ENCODE results near the gene NUDT16L1.
A peak's percentile ranks its signal among the peaks of the same experiment; 100 is the strongest.

NUDT16L1 gene

DNA sequence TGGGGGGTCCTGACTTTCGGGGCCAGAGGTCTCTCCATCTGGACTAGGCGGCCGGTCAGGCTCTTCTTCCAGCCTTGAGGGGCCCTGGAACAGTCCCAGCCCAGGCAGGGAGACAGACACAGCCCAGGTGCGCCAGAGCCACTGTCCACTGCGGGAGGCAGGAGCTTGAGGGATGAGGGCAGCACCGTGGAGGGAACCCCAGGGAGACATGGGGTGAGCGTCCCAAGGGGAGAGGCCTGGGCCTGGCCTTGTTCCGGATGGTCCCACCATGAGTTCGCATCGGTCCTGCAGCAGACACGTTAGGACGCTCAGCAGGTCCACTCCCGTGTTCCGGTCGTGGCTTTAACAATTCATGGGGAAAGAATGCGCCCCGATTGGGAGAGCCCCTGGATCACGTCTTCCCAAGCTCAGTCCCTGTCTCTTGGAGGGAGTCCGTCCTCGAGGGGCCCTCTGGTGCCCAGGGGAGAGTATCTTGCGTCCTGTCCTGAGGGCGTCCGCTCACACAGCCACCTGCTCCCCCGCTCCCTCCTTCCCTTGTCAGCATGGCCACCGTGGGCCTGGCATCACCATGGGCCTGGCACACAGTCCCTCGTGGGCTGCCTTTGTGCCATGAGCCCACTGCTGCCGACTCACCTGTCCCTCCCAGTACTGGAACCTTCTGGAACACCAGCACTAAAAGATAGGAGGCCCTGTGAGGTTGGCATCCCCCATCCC is 6.7 kb upstream of the NUDT16L1 start:
- Histone ChIP-seq H3K9me3 (replicated peaks; ENCODE audit: low read length) (no peaks in the 10 kb centered on the region), H3K4me3 (ENCODE audit: low read length) (no peak overlapping the region), H3K36me3 (ENCODE audit: insufficient read depth, low read length) (peaks cover 40% of the 10 kb centered on the region)

DNA sequence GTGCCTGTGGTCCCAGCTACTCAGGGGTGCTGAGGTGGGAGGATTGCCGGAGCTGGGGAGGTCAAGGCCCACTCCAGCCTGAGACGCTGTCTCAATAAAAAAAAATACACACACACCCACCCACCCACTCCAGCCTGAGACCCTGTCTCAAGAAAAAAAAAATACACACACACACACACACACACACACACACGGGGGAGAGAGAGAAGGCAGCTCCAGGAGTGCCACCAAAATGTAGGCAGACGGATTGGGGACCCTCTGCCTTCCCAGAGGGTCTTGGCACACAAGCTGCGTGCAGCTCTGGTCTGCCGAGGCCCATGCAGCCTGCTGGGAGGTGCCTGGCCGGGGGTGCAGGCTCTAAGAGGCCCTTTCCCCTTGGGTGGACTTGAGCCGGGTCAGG is 5.9 kb upstream of the NUDT16L1 start:
- peaks cover 4% of the 10 kb centered on the region for H3K4me1 ChIP-seq (ENCODE audit: control insufficient read depth, insufficient read depth, low read length)
- no peaks in the 10 kb centered on the region for H3K9me3 ChIP-seq (replicated peaks; ENCODE audit: low read length)
- H3K9ac ChIP-seq (ENCODE audit: low read depth, low read length) = no peak overlapping the region
- no peak overlapping the region for H3K4me2 ChIP-seq (ENCODE audit: low read length)
- no peaks in the 10 kb centered on the region for H3K27me3 ChIP-seq (ENCODE audit: control insufficient read depth, insufficient read depth, low read length)
- peaks cover 35% of the 10 kb centered on the region for H3K36me3 ChIP-seq (ENCODE audit: insufficient read depth, low read length)
- H3K4me3 ChIP-seq (ENCODE audit: low read length) = no peak overlapping the region

More for the DNA sequence above, 6.7 kb upstream of the NUDT16L1 start:
- Histone ChIP-seq H3K4me1 (ENCODE audit: control insufficient read depth, insufficient read depth, low read length) (no peaks in the 10 kb centered on the region), H3K27me3 (ENCODE audit: control insufficient read depth, insufficient read depth, low read length) (no peaks in the 10 kb centered on the region), H3K9ac (ENCODE audit: low read depth, low read length) (no peak overlapping the region), H3K4me2 (ENCODE audit: low read length) (no peak overlapping the region)

DNA sequence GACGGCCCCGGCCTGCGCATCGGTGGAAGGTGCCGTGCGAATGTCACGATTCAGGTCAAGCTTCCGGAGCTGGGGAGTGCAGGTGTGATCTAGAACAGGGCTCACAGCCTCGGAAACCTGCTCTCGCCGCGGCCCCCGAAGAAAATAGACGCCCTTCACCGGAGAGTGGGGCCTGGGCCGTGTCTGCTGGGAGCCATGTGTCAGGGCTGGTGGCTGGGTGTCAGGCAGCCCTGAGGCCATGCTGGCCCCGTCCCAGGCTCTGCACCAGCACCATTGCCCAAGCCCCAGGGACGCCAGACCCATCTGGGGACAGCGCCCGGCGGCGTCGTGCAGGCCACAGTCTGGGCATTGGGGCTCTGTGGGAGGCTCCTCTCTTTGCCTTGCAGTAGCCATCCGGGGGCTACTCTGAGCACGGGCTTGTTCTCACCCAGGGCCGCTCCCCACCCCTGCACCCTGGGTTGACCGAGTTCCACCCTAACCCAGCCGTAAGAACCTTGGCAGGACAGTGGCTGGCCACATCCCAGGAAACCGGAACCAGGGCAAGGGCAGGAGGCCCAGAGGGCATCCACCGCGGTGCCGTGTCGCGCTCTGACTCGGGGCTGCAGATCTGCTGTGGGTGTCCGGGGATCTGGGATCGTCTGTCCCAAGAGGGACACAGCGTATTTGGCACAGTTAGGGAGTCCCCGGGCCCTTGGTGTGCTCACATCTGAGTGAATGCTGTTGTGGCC is 5.3 kb upstream of the NUDT16L1 start:
- H3K4me2 ChIP-seq (ENCODE audit: low read length) = no peak overlapping the region
- peaks cover 10% of the 10 kb centered on the region for H3K4me1 ChIP-seq (ENCODE audit: control insufficient read depth, insufficient read depth, low read length)
- H3K36me3 ChIP-seq (ENCODE audit: insufficient read depth, low read length) = peaks cover 34% of the 10 kb centered on the region
- no peaks in the 10 kb centered on the region for H3K27me3 ChIP-seq (ENCODE audit: control insufficient read depth, insufficient read depth, low read length)
- H3K9me3 ChIP-seq (replicated peaks; ENCODE audit: low read length) = no peaks in the 10 kb centered on the region
- H3K4me3 ChIP-seq (ENCODE audit: low read length) = no peak overlapping the region
- no peak overlapping the region for H3K9ac ChIP-seq (ENCODE audit: low read depth, low read length)

DNA sequence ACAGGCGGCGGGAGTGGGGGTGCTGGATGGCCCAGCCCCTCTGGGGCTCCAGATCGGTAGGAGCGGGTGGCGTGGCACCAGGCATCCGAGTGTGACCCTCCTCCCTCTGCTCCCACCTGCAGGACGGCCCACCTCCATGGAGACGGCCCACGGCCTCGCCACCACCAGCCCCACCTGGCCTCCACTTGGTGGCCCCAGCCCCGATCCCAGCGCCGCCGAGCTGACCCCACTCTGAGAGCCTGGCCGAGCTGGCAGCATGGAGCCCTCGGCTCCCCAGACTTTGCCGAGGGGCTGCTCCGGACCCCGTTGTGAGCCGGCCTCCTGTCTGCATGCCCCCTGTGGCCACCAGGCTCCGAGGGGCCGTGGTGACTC is 4.7 kb upstream of the NUDT16L1 start:
- H3K36me3 ChIP-seq (ENCODE audit: insufficient read depth, low read length) = peaks cover 28% of the 10 kb centered on the region
- no peak overlapping the region for H3K9ac ChIP-seq (ENCODE audit: low read depth, low read length)
- no peak overlapping the region for H3K4me3 ChIP-seq (ENCODE audit: low read length)
- H3K4me2 ChIP-seq (ENCODE audit: low read length) = no peak overlapping the region
- H3K9me3 ChIP-seq (replicated peaks; ENCODE audit: low read length) = no peaks in the 10 kb centered on the region
- H3K4me1 ChIP-seq (ENCODE audit: control insufficient read depth, insufficient read depth, low read length) = peaks cover 11% of the 10 kb centered on the region
- no peaks in the 10 kb centered on the region for H3K27me3 ChIP-seq (ENCODE audit: control insufficient read depth, insufficient read depth, low read length)

DNA sequence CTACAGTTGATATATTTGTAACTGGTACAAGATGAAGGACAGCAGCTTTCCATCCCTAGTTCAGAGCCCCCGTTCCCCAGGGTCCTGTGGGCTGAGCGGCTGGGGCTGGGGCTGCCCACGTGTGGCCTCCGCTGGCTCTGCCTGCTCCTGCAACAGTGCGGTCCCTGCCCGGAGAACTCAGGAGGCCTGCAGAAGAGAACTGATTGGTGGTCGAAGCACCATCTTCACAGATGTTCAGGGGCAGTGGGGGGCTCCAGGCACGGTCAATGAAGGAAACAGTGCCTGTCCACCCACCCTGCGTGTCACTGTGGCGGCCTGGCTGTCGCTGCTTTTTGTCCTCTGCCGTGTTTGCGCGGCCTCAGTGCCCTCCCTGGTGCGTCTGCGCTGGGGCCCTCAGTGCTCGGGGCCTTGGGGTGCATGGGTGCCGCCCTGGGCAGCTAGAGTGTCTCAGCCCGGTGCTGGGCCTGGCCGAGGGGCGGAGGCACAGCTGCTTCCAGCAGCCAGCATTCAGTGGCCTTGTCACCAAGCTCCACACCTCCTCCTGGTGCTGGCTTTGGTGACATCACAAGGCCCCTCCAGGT is 4.2 kb upstream of the NUDT16L1 start:
- H3K4me1 ChIP-seq (ENCODE audit: control insufficient read depth, insufficient read depth, low read length) = peaks cover 11% of the 10 kb centered on the region
- H3K9me3 ChIP-seq (replicated peaks; ENCODE audit: low read length) = no peaks in the 10 kb centered on the region
- H3K4me3 ChIP-seq (ENCODE audit: low read length) = no peak overlapping the region
- peaks cover 25% of the 10 kb centered on the region for H3K36me3 ChIP-seq (ENCODE audit: insufficient read depth, low read length)
- H3K27me3 ChIP-seq (ENCODE audit: control insufficient read depth, insufficient read depth, low read length) = no peaks in the 10 kb centered on the region
- H3K4me2 ChIP-seq (ENCODE audit: low read length) = no peak overlapping the region
- H3K9ac ChIP-seq (ENCODE audit: low read depth, low read length) = no peak overlapping the region

DNA sequence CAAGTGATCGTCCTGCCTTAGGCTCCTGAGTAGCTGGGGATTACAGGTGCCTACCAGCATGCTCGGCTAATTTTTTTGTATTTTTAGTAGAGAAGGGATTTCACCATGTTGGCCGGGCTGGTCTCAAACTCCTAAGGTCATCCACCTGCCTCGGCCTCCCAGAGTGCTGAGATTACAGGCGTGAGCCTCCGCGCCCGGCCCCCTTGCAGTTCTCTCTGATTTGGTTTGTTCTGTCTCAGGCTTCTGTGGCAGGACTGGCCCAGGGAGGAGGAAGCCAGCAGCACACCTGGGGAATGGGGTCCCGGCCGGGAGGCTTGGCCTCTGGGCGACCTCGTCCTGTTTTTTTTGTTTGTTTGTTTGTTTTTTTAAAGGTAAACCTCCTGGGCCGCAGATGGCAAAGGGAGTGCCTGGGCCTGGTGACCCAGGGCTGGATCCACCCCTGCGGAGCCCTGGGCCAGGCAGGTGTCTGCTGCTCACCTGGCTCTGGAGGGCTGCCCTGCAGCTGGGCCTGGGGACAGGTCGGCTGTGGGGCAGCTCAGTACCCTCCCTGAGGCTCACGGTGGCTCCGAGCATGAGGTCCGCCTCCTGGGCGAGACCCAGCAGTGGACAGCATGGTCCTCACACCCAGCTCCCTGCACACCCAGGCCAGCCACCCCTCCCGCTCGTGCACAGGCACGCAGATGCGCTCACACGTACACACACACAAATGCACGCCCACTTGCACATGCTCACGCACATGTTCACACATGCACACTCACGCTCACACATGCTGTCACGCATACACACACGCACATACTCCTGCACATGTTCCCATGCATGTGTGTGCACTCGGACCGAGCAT is 3.3 kb upstream of the NUDT16L1 start:
- Histone ChIP-seq H3K4me1 (ENCODE audit: control insufficient read depth, insufficient read depth, low read length) (peaks cover 17% of the 10 kb centered on the region), H3K9me3 (replicated peaks; ENCODE audit: low read length) (no peaks in the 10 kb centered on the region), H3K27me3 (ENCODE audit: control insufficient read depth, insufficient read depth, low read length) (no peaks in the 10 kb centered on the region), H3K4me3 (ENCODE audit: low read length) (no peak overlapping the region), H3K36me3 (ENCODE audit: insufficient read depth, low read length) (peaks cover 19% of the 10 kb centered on the region), H3K9ac (ENCODE audit: low read depth, low read length) (no peak overlapping the region), H3K4me2 (ENCODE audit: low read length) (no peak overlapping the region)

DNA sequence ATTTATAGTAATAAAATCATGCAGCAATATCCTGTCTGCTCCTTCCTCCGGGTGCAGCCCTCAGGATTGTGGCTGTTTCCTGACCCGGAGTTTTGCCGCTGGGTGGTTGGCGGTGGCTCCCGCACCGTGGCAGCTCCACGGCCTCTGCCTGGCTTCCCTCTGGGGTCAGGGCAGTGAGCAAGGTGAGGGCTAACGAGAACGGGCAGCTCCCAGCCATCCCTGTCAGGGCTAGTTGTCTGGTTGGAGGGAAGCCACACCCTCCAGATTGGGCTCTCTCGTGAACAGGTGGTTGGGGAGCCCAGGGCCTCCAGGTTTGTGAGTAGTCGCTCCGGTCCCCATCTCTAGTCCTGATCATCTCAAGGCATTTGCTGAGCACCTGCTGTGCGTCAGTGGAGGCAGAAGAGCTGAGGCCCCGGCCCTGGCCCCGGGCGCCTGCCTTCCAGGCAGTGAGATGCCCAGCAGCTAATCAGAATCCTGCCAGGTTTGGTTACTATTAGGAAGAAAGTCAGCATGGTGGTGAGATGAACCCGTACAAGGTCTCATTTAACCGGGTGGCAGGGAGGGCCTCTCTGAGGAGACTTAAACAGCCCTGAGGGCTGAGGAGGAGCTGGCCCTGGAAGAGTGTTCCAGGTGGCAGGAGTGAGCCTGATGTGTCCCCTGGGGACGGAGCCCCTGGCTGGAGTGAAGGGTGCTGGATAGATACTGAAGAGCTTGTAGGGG is 2.3 kb upstream of the NUDT16L1 start:
- H3K27me3 ChIP-seq (ENCODE audit: control insufficient read depth, insufficient read depth, low read length) = no peaks in the 10 kb centered on the region
- H3K4me3 ChIP-seq (ENCODE audit: low read length) = no peak overlapping the region
- H3K9me3 ChIP-seq (replicated peaks; ENCODE audit: low read length) = no peaks in the 10 kb centered on the region
- peaks cover 25% of the 10 kb centered on the region for H3K4me1 ChIP-seq (ENCODE audit: control insufficient read depth, insufficient read depth, low read length)
- H3K36me3 ChIP-seq (ENCODE audit: insufficient read depth, low read length) = peaks cover 29% of the 10 kb centered on the region
- H3K9ac ChIP-seq (ENCODE audit: low read depth, low read length) = no peak overlapping the region
- H3K4me2 ChIP-seq (ENCODE audit: low read length) = no peak overlapping the region

DNA sequence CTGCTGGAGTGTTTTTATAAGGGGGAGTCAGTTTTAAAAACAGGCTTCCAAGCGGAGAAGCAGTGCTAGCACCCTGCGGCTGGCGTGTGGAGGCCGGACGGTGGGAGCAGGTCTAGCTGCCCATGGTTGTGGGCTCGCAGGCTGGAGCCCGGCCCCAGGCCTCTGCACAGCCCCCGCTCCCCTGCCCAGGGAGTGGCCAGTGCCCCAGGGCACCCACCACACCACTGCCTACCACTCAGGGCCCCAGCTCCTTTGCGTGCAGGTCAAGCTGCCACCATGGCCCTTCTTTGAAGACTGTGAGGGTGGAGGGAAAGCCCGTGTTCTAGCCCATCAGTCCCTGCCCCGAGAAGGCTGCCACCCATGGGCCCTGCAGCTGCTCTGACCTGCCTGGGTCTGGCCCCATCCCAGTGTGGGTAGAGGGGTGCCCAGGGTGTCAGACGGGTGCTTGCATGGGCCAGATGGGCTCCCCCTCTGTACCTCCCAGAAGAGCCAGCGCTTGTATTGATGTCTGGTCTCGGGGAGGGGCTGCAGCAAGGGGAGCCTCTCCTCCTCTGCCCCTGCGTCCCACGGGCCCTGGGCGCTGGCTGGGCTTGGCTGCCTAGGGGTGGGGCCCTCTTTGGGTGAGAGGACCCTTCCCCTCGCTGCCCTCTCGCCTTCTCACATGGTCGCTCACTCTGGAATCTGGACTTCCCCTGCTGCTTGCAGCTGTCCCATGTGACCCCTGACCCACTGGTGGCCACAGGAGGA is 1.5 kb upstream of the NUDT16L1 start:
- Histone ChIP-seq H3K9me3 (replicated peaks; ENCODE audit: low read length) (no peaks in the 10 kb centered on the region), H3K4me1 (ENCODE audit: control insufficient read depth, insufficient read depth, low read length) (peaks cover 25% of the 10 kb centered on the region), H3K4me2 (ENCODE audit: low read length) (no peak overlapping the region), H3K36me3 (ENCODE audit: insufficient read depth, low read length) (peaks cover 31% of the 10 kb centered on the region), H3K27me3 (ENCODE audit: control insufficient read depth, insufficient read depth, low read length) (no peaks in the 10 kb centered on the region), H3K4me3 (ENCODE audit: low read length) (no peak overlapping the region), H3K9ac (ENCODE audit: low read depth, low read length) (no peak overlapping the region)

DNA sequence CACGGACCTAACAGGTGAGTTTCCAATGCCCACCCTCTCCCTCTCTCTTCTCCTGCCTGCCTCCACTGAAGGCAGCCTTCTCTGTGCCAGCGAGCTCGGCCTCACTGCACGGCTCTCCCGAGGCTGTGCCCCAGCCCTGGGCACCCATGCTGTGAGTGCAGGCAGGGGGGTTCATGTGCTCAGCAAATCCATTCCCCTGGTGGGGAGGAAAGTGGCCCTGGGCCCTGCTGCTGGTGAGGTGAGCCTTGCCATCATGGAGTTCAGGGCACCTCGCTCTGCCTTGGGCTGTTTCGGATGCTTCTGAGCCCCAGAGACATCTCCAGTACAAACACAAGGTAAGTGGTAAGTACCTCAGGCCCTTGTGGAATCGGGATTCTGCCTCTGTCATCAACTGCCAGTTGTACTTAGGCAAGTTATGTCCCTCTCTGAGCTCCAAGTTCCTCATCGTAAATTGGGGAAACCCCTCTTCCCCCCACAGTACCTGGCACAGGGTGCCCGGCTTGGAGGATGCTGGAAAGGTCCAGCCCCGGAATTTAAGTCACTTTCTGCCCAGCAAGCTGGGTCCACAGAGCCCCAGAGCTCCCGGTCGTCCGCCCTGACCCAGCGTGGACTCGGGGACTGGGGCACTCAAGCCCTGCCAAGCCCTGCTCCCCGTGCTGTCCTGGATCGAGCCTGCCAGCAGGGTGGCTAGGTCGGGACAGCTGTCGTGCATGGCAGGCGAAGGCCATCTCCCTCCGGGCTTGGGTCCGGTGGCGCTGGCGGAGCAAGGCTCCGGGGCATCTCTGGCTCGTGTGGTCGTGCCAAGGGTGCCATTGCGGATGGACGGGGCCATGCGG is 684 bp upstream of the NUDT16L1 start:
- peak overlapping the region; percentile 95 for H3K4me3 ChIP-seq (ENCODE audit: low read length)
- peak overlapping the region; percentile 90 for H3K4me2 ChIP-seq (ENCODE audit: low read length)
- H3K4me1 ChIP-seq (ENCODE audit: control insufficient read depth, insufficient read depth, low read length) = peaks cover 25% of the 10 kb centered on the region
- peak overlapping the region; percentile 62 for H3K9ac ChIP-seq (ENCODE audit: low read depth, low read length)
- no peaks in the 10 kb centered on the region for H3K9me3 ChIP-seq (replicated peaks; ENCODE audit: low read length)
- no peaks in the 10 kb centered on the region for H3K27me3 ChIP-seq (ENCODE audit: control insufficient read depth, insufficient read depth, low read length)
- H3K36me3 ChIP-seq (ENCODE audit: insufficient read depth, low read length) = peaks cover 36% of the 10 kb centered on the region
